Stimulated activated naive CD8-positive, alpha-beta T cell treated with anti-CD3 and anti-CD28 coated beads, Interleukin-15, amount 100 ng/mL, for 72 hours (primary cell): Measurements from ENCODE around the gene ARTN.
A peak's percentile ranks its signal among the peaks of the same experiment; 100 is the strongest.

Source experiments
- ATAC-seq: fragments of 150-1000 bp; cut with Tn5 transposase; 2 replicates; pipeline ENCODE4 v1.10.0; 2021; ENCODE audit warnings: mild to moderate bottlenecking, moderate library complexity
- DNase-seq, 2 donors: peaks; one replicate each; pipeline ENCODE4 v3.0.0; 2021 to 2022
- H3K27ac Mint-ChIP-seq, 2 donors: one replicate each; pipeline ENCODE4 v1.8.0; 2022; ENCODE audit warnings: mild to moderate bottlenecking in 2 of 2, mixed read lengths in 2 of 2, moderate library complexity in 2 of 2
- H3K27me3 Mint-ChIP-seq: one replicate; pipeline ENCODE4 v1.8.0; 2022; ENCODE audit warnings: mixed read lengths
- H3K4me1 Mint-ChIP-seq: one replicate; pipeline ENCODE4 v1.8.0; 2022; ENCODE audit warnings: mild to moderate bottlenecking, mixed read lengths
- H3K4me3 Mint-ChIP-seq, 2 donors: one replicate each; pipeline ENCODE4 v1.8.0; 2022; ENCODE audit warnings: mild to moderate bottlenecking in 2 of 2, mixed read lengths in 2 of 2, moderate library complexity in 1 of 2
- H3K9me3 Mint-ChIP-seq, 2 donors: one replicate each; pipeline ENCODE4 v1.8.0; 2022; ENCODE audit warnings: mixed read lengths in 2 of 2

ARTN gene

DNA sequence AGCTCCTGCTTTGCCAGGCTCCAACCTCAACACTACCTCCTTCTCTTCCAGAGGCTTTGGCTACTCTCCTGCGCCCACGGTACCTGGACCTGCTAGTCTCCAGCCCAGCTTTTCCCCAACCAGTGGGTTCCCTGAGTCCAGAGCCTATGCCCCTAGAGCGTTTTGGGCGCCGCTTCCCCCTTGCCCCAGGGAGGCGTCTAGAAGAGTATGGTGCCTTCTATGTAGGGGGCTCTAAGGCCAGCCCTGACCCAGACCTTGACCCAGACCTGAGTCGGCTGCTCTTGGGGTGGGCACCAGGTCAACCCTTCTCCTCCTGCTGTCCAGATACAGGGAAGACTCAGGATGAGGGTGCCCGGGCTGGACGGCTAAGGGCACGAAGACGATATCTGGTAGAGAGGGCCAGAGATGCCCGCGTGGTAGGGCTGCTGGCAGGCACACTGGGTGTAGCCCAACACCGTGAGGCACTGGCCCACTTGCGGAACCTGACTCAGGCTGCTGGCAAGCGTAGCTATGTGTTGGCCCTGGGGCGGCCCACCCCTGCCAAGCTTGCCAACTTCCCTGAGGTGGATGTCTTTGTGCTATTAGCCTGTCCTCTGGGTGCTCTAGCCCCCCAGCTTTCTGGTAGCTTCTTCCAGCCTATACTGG lies 37.9 kb downstream of the ARTN start:
- DNase-seq (no peak), ATAC-seq (no peak)
- Mint-ChIP-seq H3K27me3 (no peaks in the 10 kb centered on the region), H3K9me3 (no peaks in the 10 kb centered on the region), H3K27ac (no peak overlapping the region), H3K4me1 (peaks cover 52% of the 10 kb centered on the region), H3K4me3 (peak overlapping the region; percentile 89 to 98)

DNA sequence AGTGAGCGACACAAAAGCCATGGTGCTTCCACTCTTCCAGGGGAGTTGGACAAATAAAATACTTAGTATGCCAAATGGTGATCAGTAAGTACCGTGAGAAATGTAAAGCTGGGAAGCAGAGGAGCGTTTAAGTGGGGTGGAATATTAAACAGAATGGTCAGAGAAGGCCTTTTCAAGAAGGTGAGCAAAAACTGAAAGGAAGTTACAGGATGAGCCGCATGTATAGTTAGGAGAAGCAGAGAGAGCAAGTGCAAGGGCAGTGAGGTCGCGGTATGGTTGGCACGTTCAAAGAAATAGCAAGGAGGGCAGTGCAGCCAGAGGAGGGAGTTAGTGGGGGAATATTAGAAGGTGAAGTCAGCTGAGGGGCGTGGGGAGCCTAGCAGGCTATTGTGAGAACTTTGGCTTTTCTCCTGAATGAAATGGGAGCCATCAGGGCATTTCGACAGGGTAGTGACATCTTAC lies 40.4 kb downstream of the ARTN start:
- Mint-ChIP-seq H3K9me3 (no peaks in the 10 kb centered on the region), H3K4me3 (peak overlapping the region; percentile 94 to 95), H3K27ac (peak overlapping the region; percentile 95 to 96), H3K4me1 (peaks cover 77% of the 10 kb centered on the region), H3K27me3 (no peaks in the 10 kb centered on the region)
- ATAC-seq: no peak
- no peak for DNase-seq

DNA sequence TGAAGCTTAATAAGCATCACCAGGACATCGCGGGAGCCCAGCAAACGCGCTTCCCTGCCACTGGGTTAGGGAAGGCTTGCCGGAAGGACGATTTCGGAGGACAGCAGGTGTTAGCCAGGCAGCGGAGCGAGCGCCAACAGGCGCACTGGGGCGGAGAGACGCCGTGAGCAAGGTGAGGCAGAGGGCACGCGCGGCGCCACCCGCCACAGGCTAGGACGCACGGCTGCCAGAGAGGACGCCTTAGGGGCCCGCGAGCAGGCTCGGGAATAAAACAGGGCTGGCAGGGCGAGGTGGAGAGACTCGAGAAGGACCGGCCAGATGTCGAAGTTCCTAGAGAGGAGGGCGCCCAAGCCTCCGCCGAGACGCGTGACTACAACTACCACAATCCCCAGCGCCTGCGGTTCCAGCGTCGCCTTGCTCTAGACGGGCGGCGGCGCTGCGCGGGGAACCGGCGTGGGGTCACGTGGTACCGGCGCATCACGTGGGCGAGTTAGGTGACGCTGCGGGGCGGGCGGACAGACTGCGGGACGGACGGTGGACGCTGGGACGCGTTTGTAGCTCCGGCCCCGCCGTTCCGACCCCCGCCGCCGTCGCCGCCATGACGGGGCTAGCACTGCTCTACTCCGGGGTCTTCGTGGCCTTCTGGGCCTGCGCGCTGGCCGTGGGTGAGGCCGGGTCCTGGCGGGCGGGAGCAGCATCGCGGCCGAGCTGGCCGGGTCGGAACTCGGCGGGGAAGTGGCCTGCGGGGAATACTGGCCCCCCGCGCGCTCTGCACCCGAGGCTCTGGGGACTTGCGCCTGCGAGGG lies 41.0 kb downstream of the ARTN start, which contains the start of gene ATP6V0B:
Gene ATP6V0B, plus strand, starts transcription at position 518 of the 806 bp plus-strand sequence. Its CDS starts 81 bp downstream, at position 599.
- DNase-seq (peak; percentile 91 to 94), ATAC-seq (peak; percentile 82)
- no peaks in the 10 kb centered on the region for H3K9me3 Mint-ChIP-seq
- H3K4me1 Mint-ChIP-seq: peaks cover 72% of the 10 kb centered on the region
- peak within 1 kb of the TSS; percentile 94 to 95 for H3K4me3 Mint-ChIP-seq
- H3K27me3 Mint-ChIP-seq: no peaks in the 10 kb centered on the region
- peak within 1 kb of the TSS; percentile 95 to 96 for H3K27ac Mint-ChIP-seq

DNA sequence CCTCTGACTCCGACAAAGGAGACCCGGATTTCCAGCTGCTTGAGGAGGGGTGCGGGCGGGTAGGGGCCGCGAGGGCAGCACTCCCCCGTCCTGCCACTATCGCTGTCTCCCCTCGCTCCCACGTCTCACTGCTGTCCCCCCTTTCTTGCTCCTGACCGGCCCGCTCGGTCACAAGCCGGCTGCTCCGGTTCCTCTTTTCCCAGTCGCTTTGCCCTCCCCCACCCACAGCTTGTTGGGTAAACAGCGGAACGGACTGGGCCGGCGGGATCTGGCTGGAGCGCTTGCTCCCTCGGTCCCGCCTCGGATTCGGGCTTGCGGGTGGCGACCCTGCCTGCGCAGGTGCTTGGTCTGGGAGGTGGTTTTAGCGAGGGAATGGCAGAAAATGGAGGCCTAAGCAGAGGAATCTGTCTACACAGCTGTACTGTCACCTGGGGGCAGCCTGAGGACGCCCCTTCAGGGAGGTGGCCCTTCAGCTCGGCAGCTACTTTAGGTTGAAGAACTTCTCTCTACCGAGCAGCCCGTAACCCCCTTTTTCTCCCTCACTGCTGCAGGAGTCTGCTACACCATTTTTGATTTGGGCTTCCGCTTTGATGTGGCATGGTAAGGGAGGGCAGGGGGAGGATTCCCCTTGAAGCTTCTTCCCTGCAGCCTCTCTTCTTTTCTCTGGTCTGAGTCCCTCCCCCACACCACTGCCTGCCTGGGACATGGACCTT lies 41.8 kb downstream of the ARTN start:
- DNase-seq (peak in 1 of 2 donors; percentile 29), ATAC-seq (peak; percentile 1)

DNA sequence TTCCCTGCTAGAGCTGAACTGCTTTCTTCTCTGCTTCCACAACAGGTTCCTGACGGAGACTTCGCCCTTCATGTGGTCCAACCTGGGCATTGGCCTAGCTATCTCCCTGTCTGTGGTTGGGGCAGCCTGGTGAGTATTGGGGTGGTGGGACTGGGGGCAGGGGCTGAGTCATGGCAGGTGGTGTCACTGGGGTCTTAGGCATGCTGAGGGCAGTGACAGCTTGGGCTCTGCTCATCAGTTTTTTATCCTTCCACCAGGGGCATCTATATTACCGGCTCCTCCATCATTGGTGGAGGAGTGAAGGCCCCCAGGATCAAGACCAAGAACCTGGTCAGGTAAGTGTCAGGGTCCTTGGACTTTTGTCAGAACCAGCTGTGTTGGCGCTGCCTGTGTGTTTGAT lies 42.4 kb downstream of the ARTN start:
- no peak overlapping the region for H3K27ac Mint-ChIP-seq
- ATAC-seq: no peak

More for the DNA sequence above, 41.8 kb downstream of the ARTN start:
- Mint-ChIP-seq H3K4me3 (peak overlapping the region; percentile 94 to 95), H3K4me1 (peaks cover 70% of the 10 kb centered on the region), H3K27me3 (no peaks in the 10 kb centered on the region), H3K27ac (peak overlapping the region; percentile 66 to 83), H3K9me3 (no peaks in the 10 kb centered on the region)

DNA sequence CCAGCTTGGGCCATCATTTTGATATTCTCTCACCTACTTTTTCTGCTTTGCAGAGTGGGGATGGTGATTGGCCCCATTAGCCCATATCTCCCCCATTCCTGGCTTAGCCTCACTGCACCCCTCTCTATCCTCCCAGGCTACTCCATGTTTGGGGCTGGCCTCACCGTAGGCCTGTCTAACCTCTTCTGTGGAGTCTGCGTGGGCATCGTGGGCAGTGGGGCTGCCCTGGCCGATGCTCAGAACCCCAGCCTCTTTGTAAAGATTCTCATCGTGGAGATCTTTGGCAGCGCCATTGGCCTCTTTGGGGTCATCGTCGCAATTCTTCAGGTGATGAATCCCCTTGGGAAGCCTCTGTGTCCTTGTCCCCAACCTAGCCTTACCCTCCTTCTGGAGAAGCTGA lies 43.3 kb downstream of the ARTN start:
- H3K27ac Mint-ChIP-seq: no peak overlapping the region
- no peak for ATAC-seq
- H3K4me1 Mint-ChIP-seq: peaks cover 65% of the 10 kb centered on the region
- H3K27me3 Mint-ChIP-seq: no peaks in the 10 kb centered on the region
- H3K9me3 Mint-ChIP-seq: no peaks in the 10 kb centered on the region
- H3K4me3 Mint-ChIP-seq: peak overlapping the region; percentile 2 to 95
- DNase-seq: no peak

More for the DNA sequence above, 42.4 kb downstream of the ARTN start:
- Mint-ChIP-seq H3K4me3 (peak overlapping the region; percentile 94 to 95), H3K4me1 (peaks cover 70% of the 10 kb centered on the region), H3K27me3 (no peaks in the 10 kb centered on the region), H3K9me3 (no peaks in the 10 kb centered on the region)
- DNase-seq: no peak

DNA sequence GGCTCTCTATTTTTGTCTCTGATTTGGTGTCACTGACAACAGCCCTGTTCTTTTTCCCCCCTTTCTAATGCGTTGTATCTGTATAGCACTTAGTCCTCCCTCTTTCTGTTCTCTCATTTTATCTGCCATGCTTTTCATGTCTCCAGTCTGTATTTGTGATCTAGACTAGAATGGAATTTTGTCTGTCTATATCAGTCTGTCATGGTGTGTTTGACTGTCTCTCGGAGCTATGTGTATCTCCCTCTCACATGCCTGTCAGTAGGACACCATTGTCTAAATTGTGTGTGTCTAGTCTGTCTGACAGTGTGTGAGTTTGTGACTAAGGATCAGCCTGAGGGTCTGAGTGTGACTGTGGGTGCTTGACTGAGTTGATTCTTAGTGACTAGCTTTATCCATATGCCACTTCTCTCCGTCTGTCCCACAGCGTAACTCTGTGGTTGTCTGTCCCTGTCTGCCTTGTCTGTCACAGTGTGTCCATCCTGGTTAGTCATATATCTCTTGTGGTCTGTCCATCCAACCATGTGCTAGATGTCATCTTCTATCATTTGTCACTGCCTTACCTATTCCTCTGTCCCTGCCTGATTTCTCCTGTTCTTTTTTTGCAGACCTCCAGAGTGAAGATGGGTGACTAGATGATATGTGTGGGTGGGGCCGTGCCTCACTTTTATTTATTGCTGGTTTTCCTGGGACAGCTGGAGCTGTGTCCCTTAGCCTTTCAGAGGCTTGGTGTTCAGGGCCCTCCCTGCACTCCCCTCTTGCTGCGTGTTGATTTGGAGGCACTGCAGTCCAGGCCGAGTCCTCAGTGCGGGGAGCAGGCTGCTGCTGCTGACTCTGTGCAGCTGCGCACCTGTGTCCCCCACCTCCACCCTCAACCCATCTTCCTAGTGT lies 44.0 kb downstream of the ARTN start:
- no peaks in the 10 kb centered on the region for H3K27me3 Mint-ChIP-seq
- DNase-seq (no peak), ATAC-seq (no peak)
- no peaks in the 10 kb centered on the region for H3K9me3 Mint-ChIP-seq
- H3K4me1 Mint-ChIP-seq: peaks cover 61% of the 10 kb centered on the region
- H3K27ac Mint-ChIP-seq: peak overlapping the region in 1 of 2 donors; percentile 35
- H3K4me3 Mint-ChIP-seq: peak overlapping the region; percentile 41 to 75

DNA sequence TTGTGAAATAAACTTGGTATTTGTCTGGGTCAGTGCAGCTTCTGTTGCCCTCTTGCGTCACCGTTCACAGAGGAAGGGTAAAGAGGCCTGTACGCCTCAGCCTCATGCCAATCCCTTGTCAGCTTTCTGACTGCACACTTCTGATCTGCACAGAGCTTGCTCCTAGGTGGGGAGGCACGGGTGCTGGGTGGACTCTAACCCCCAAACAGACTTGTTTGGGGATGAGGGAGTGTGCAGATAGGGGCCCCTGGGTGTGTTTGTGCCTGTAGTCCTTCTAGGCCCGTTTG lies 44.6 kb downstream of the ARTN start:
- Mint-ChIP-seq H3K27me3 (no peaks in the 10 kb centered on the region), H3K9me3 (no peaks in the 10 kb centered on the region), H3K4me1 (peaks cover 59% of the 10 kb centered on the region), H3K27ac (no peak overlapping the region), H3K4me3 (peak overlapping the region; percentile 41 to 75)
- no peak for DNase-seq
- ATAC-seq: no peak

DNA sequence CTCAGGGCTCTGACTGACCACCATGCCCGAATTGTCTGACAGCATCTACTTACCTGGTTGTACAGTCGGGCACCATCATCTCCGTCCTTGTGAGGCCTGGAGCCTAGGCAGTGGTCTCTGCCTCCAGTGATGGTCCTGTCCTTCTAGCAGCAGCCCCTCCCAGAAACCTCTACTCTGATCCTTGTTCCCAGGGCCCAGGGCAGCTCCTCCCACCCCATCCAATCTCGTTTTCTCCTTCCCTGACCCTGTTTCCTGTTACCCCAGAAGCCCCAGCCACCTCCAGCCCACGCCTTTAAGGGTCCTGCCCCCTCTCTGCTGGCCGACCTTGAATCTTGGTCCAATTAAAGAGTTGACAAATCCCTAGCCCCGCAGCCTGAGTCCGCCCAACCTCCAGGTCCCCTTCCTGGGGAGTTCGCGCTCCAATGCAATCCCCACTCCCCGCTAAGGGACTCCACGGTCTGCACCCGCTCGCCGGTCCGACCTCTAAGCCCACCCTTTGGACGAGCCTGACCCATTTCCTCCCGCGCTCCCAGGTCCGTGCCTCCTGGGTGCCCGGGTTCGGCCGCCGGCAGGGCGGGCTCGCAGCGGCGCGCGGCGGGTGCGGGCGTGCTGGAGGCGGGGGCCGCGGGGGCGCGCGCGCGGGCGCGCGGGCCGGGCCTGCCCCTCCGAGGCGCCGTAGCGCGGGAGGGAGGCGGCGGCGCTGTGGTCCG lies 45.1 kb downstream of the ARTN start, which contains the start of gene B4GALT2:
Gene B4GALT2, plus strand, starts transcription at position 660 of the 710 bp plus-strand sequence. CDS start 1,951 bp downstream, outside the sequence.
- Mint-ChIP-seq H3K27me3 (no peaks in the 10 kb centered on the region), H3K4me1 (peaks cover 54% of the 10 kb centered on the region), H3K9me3 (no peaks in the 10 kb centered on the region), H3K27ac (peak within 1 kb of the TSS; percentile 55 to 89), H3K4me3 (peak within 1 kb of the TSS; percentile 84 to 89)
- peak; percentile 33 to 36 for DNase-seq
- peak; percentile 24 for ATAC-seq

DNA sequence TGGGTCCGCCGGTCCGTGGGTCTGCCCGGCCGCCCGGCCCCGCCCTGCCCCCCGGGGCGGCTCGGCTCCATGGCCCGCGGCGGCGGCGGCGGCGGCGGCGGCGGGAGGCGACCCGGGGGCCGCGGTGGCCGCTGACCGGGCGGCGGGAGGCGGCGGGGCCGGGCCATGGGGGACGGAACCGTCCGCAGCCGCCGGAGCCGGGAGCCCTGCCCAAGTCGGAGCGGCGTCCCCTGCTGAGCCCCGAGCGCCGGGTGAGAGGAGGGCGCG lies 45.6 kb downstream of the ARTN start:
- Mint-ChIP-seq H3K4me3 (no peak overlapping the region), H3K4me1 (peaks cover 49% of the 10 kb centered on the region), H3K27ac (no peak overlapping the region), H3K9me3 (no peaks in the 10 kb centered on the region), H3K27me3 (no peaks in the 10 kb centered on the region)
- DNase-seq: no peak
- no peak for ATAC-seq

DNA sequence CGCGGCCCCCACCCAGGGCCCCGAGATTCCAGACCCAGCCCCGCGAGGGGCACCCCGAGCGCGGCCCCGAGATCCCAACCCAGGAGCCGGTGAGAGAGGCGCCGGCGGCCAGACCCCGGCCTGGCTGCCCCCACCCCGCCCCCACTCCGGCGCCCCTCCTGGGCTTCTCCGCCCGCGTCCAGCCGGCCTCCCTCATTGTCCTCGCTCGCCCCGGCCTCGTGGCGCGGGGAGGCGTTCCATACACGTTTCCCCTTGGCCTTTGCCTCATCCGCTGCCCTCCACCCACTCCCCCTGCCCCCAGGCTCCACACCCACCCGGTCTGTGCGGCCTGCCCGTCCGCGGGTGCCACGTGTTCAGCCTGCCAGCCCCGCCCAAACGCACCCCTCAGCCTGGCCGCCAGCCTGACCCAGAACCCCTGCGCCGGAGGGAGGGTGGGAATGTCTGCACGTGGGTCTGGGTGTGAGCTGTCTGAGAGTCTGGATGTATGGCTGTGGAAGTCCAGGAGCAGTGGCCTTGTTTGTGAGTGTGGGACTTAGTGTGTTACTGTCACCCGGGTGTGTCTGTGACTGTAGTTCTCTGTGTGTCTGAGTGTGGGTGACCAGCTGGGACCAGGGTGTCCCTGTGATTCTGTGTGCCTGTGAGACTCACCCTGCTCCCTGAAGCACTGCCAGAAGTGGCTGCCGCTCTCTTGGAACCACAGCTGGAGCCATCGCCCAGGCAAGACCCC lies 46.1 kb downstream of the ARTN start:
- H3K4me3 Mint-ChIP-seq: peak overlapping the region; percentile 84 to 89
- ATAC-seq (peak; percentile 24), DNase-seq (peak; percentile 26 to 37)
- H3K27me3 Mint-ChIP-seq: no peaks in the 10 kb centered on the region
- H3K4me1 Mint-ChIP-seq: peaks cover 46% of the 10 kb centered on the region
- no peaks in the 10 kb centered on the region for H3K9me3 Mint-ChIP-seq
- peak overlapping the region; percentile 50 to 89 for H3K27ac Mint-ChIP-seq

DNA sequence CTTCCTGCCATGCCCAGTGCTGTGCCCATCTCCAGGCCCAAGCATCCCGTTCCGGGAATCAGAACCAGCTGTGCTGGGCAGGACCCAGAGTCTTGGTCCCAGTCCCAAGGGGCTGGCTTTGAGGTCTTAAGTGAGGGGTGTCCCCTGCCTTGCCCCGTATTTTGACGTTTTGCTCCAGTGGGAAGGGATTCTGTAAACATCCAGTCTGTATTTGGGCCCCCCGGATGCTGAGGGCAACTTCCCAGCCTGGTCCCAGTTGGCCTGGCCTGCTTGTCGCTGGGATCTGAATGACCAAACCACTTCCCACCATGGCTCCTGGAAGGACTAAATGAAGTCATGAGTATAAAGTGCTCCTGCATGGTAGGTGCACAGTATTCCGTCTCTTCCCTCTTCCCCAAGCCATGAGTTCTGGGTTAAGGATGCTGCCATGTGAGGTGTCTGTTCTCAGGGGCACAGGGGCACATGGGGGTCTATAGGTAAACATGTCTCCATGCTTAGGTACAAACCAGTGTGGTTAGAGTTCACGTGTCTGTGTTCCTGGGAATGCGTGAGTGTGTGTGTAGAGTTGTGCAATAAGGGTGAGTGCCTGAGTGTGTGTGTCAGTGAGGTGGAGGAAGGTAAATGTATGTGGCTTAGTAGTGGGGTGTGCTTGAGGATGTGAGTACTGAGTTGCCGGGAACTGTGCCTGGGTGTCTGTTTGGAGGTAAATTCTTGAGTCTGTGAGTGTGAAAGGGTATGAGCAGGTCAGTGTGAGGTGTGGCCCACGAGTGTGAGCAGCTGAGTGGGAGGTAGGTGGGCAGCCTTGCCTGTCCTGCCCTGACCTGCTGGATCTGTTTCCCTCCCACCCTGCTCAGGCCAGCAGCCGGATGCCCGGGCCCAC lies 46.9 kb downstream of the ARTN start:
- no peaks in the 10 kb centered on the region for H3K9me3 Mint-ChIP-seq
- peak overlapping the region; percentile 84 to 89 for H3K4me3 Mint-ChIP-seq
- peaks cover 46% of the 10 kb centered on the region for H3K4me1 Mint-ChIP-seq
- no peaks in the 10 kb centered on the region for H3K27me3 Mint-ChIP-seq
- DNase-seq: no peak
- ATAC-seq: no peak
- H3K27ac Mint-ChIP-seq: peak overlapping the region in 1 of 2 donors; percentile 50

DNA sequence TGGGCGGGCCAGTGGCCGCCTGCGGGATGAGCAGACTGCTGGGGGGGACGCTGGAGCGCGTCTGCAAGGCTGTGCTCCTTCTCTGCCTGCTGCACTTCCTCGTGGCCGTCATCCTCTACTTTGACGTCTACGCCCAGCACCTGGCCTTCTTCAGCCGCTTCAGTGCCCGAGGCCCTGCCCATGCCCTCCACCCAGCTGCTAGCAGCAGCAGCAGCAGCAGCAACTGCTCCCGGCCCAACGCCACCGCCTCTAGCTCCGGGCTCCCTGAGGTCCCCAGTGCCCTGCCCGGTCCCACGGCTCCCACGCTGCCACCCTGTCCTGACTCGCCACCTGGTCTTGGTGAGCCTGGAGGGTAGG lies 47.5 kb downstream of the ARTN start:
- DNase-seq (no peak), ATAC-seq (no peak)
- Mint-ChIP-seq H3K4me1 (peaks cover 40% of the 10 kb centered on the region), H3K4me3 (no peak overlapping the region), H3K27ac (no peak overlapping the region), H3K9me3 (no peaks in the 10 kb centered on the region), H3K27me3 (no peaks in the 10 kb centered on the region)
